Activated B cell treated with CpG ODN at 0.5 μM for 24 hours (primary cell): ENCODE data around the gene MYPOP. TPM values are rescaled to one million over a fixed set of nuclear protein-coding genes. Genes with fewer than 3 reads are reported as not detected.
"Not testable (repeated sequence)": the region's sequence is repeated elsewhere in the genome, so short reads cannot be mapped to it uniquely, and the experiment has no call there.

Experiments
- ATAC-seq: fragments of 200-7000 bp; cut with Tn5 transposase; one replicate; pipeline ENCODE4 v1.10.0; 2021; ENCODE audit warnings: low read depth, mild to moderate bottlenecking, moderate library complexity
- CTCF ChIA-PET: fragments of 350-600 bp; sonication (Branson Sonifier 250); formaldehyde crosslinking; loops from one replicate; lab custom pipeline; 2021; ENCODE audit warnings: antibody characterized with exemption; lab: Charles Lee
- POLR2A ChIA-PET: fragments of 350-600 bp; sonication (Branson Sonifier 250); formaldehyde crosslinking; loops from one replicate; lab custom pipeline; 2021; ENCODE audit warnings: antibody characterized with exemption; lab: Charles Lee
- DNase-seq: peaks from one replicate; pipeline ENCODE4 v3.0.0; 2022
- H3K27ac Mint-ChIP-seq: one replicate; pipeline ENCODE4 v1.8.0; 2020; ENCODE audit warnings: mixed read lengths
- H3K27me3 Mint-ChIP-seq: one replicate; pipeline ENCODE4 v1.8.0; 2021; ENCODE audit warnings: mixed read lengths
- H3K36me3 Mint-ChIP-seq: one replicate; pipeline ENCODE4 v1.8.0; 2021; ENCODE audit warnings: low read depth, mixed read lengths
- H3K4me1 Mint-ChIP-seq: one replicate; pipeline ENCODE4 v1.8.0; 2021; ENCODE audit warnings: mixed read lengths
- H3K4me3 Mint-ChIP-seq: one replicate; pipeline ENCODE4 v1.8.0; 2020; ENCODE audit warnings: mild to moderate bottlenecking, mixed read lengths
- H3K9me3 Mint-ChIP-seq: one replicate; pipeline ENCODE4 v1.8.0; 2020; ENCODE audit warnings: mixed read lengths
- CTCF ChIP-seq: fragments of 200-600 bp; IDR thresholded peaks from one replicate; pipeline ENCODE4 v1.8.0; 2022; ENCODE audit warnings: antibody characterized with exemption, mild to moderate bottlenecking
- intact Hi-C: fragments of 100-400 bp; cut with micrococcal nuclease; formaldehyde crosslinking; loops from one replicate; pipeline ENCODE4 v1.15.1; 2024
- total RNA-seq: library from RNA; stranded (reverse); gene quantifications from 2 replicates; pipeline ENCODE4 v1.2.3, GENCODE V29; 2022

MYPOP gene
- total RNA-seq, 1 donor from 2014 or later = 6.0 TPM

GRCh38 chr19:45900738-45901431 lies 1.5 kb downstream of the MYPOP start:
- Mint-ChIP-seq H3K9me3 (no peaks in the 10 kb centered on the region), H3K27me3 (no peaks in the 10 kb centered on the region), H3K36me3 (peaks cover 27% of the 10 kb centered on the region), H3K4me1 (peaks cover 29% of the 10 kb centered on the region), H3K27ac (no peak overlapping the region), H3K4me3 (peak overlapping the region; percentile 44)
- TF ChIP-seq CTCF = no peak
- intact Hi-C loops = loop anchor here (5.0 kb wide), 1 partner anchor 446 kb away; the partner anchor contains the start of gene PPP5C
- ATAC-seq (no peak), DNase-seq (no peak)
- CTCF ChIA-PET = interaction anchor here (1.6 to 2.4 kb wide), 2 partner anchors 38 to 84 kb away, joined by 5 to 6 read pairs; partner anchors contain the start of gene SYMPK
- POLR2A ChIA-PET = interaction anchor here (0.6 to 3.7 kb wide), 4 partner anchors 14 to 816 kb away, joined by 3 to 60 read pairs (median 18); partner anchors contain the start of genes IRF2BP1, PRKD2 and SYMPK

DNA sequence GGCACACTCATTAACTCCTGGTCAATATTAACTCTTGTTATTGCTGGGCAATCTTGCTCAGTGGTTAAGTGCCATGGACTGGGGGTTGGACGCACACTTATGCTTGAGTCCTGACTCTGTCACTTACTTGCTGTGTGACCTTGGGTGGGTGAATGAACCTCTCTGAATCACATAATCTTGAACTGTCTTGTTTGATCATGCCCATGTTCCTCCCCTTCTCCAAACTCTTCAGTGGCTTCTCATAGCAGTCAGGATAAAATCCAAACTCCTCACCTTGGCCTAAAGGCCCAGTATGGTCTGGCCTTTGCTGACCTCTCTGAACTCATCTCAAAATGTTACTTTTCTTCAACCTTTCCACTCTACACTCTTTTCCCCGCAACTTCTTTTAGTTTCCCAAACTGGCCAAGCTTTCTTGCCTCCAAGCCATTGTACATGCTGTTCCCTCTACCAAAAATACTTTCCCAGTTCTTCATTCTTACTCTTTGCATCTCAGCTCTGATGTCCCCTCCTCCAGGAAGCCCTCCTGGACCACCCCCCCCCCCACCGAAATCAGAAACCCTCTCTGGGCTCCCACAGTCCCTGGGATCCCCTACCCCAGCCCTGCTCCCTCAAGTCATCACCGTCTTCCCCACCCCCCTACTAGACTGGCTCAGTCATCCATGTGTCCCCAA lies 2.4 kb downstream of the MYPOP start:
- CTCF ChIA-PET = no interaction called here
- H3K4me3 Mint-ChIP-seq = no peak overlapping the region
- H3K4me1 Mint-ChIP-seq = peaks cover 33% of the 10 kb centered on the region
- peaks cover 33% of the 10 kb centered on the region for H3K36me3 Mint-ChIP-seq
- ATAC-seq (no peak), DNase-seq (no peak)
- no peaks in the 10 kb centered on the region for H3K9me3 Mint-ChIP-seq
- no peak overlapping the region for H3K27ac Mint-ChIP-seq
- TF ChIP-seq CTCF = no peak
- intact Hi-C loops = loop anchor here (5.0 kb wide), 1 partner anchor 447 kb away; the partner anchor contains the start of gene PPP5C
- H3K27me3 Mint-ChIP-seq = no peaks in the 10 kb centered on the region
- POLR2A ChIA-PET = interaction anchor here (1.5 to 3.7 kb wide), 2 partner anchors 14 to 37 kb away, joined by 3 to 33 read pairs; partner anchors contain the start of genes IRF2BP1 and SYMPK

DNA sequence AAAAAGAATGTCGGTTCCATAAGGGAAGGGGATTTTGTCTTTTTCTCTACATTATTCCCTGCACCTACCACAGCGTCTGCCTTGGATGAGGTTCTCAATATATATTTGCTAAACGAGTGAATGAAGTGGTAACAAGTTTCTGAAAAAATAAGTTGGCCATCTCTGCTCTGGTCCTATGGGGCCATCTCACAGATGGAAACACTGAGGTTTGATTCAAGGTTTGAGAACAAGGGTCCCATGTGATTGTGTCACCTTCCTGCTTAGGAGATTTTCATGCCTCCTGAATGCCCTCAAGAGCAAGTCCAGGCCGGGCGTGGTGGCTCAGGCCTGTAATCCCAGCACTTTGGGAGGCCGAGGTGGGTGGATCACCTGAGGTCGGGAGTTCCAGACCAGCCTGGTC lies 3.2 kb downstream of the MYPOP start:
- Mint-ChIP-seq H3K36me3 (peaks cover 37% of the 10 kb centered on the region), H3K4me1 (peaks cover 33% of the 10 kb centered on the region), H3K27me3 (no peaks in the 10 kb centered on the region), H3K27ac (no peak overlapping the region), H3K4me3 (no peak overlapping the region), H3K9me3 (no peaks in the 10 kb centered on the region)
- intact Hi-C loops = no loop called here
- TF ChIP-seq CTCF = no peak
- CTCF ChIA-PET = no interaction called here
- DNase-seq (no peak), ATAC-seq (no peak)
- POLR2A ChIA-PET = interaction anchor here (1.5 kb wide), 1 partner anchor 13 kb away, joined by 3 read pairs; the partner anchor contains the start of gene IRF2BP1

GRCh38 chr19:45897261-45897812 lies 5.1 kb downstream of the MYPOP start:
- TF ChIP-seq CTCF = no peak
- CTCF ChIA-PET = no interaction called here
- no peak for DNase-seq
- no peaks in the 10 kb centered on the region for H3K27me3 Mint-ChIP-seq
- intact Hi-C loops = no loop called here
- H3K36me3 Mint-ChIP-seq = peaks cover 35% of the 10 kb centered on the region
- peaks cover 31% of the 10 kb centered on the region for H3K4me1 Mint-ChIP-seq
- no peak overlapping the region for H3K27ac Mint-ChIP-seq
- no peak overlapping the region for H3K4me3 Mint-ChIP-seq
- POLR2A ChIA-PET = interaction anchor here (0.6 kb wide), 1 partner anchor 236 kb away, joined by 4 read pairs; no protein-coding TSS in a partner anchor
- no peak for ATAC-seq
- H3K9me3 Mint-ChIP-seq = no peaks in the 10 kb centered on the region

DNA sequence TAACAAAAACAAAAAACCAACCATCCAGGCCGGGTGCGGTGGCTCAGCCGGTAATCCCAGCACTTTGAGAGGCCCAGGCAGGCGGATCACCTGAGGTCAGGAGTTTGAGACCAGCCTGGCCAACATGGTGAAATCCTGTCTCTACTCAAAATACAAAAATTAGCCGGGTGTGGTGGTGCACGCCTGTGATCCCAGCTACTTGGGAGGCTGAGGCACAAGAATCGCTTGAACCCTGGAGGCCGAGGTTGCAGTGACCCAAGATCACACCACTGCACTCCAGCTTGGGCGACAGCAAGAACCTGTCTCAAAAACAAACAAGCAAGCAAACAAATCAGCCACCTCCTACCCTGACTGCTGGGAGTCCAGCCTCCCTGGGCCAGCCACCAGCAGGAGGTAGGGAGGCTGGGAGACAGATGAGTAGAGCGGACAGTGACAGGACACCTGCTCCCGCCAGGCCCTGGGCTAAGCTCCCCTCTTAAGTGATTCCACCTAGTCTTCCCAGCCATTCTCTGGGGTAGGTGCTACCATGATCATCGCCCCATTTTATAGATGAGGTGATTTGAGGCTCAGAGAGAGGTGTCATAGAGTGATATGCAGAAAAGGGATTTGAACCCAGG lies 6.3 kb downstream of the MYPOP start:
- H3K27ac Mint-ChIP-seq, CTCF ChIA-PET: not testable (repeated sequence)

More for the DNA sequence above, 6.3 kb downstream of the MYPOP start:
- POLR2A ChIA-PET = interaction anchor here (0.7 kb wide), 2 partner anchors 104 to 1049 kb away, joined by 3 to 5 read pairs; no protein-coding TSS in a partner anchor
- ATAC-seq, H3K27me3 Mint-ChIP-seq, H3K9me3 Mint-ChIP-seq, intact Hi-C loops, DNase-seq, H3K4me3 Mint-ChIP-seq: not testable (repeated sequence)
- peaks cover 28% of the 10 kb centered on the region for H3K4me1 Mint-ChIP-seq
- peaks cover 30% of the 10 kb centered on the region for H3K36me3 Mint-ChIP-seq
